Stimulated activated naive CD4-positive, alpha-beta T cell (primary cell): ENCODE data around the gene IFNB1.

ENCODE experiments used
- DNase-seq, 6 experiments: peaks; one replicate each; lab custom pipeline; 2025; lab: John Stamatoyannopoulos, UW

Gene IFNB1

DNA sequence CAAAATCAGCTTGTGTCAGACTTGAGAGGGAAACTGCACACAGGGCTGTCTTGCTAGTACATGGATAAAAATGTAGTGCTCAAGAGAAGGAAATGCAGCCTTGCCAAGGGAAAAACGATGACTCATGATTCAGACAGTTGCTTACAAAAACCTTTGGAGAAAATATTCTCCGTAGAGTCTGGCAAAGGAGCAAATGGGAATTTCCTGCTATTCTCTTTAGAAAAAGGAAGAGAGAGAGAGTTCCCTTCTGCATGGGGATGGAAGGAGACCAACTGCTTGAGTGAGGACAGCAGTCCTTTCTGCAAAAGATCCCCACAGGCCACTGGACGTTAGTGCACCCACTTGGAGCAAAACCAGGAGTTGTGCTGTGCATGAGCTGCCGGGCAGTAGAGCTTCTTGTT is 7.6 kb downstream of the IFNB1 start:
- DNase-seq, result no peak

DNA sequence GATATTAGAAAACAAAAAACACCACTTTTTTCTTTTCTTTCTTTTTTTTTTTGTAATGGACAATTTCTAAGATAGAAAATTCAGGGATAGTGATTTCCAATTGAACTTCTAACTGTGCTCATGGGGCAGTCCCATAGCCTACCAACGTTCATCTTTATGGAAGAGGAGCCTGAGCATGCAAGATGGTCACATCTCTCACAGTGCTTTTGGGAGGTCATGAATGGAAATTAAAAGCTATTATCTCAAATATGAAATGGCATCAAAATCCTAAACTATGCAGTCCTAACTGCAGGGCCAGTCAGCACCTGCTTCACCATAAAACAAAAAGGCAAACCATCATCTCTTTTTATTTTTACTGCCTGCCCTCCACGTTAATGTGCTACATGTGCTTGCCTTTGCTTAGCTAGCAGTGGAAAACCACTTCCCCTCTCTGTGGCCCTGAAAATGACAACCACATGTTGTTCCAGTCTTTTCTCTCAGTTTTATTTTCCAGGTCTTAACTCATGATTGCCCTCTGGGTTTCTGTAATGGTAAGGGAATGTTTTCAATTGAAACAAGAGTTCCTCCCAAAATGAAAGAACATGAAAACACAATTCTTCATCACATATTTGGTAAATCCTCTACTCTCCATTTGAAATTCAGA is 16.7 kb downstream of the IFNB1 start:
- peak in 2 of 6 experiments; percentile 8 to 30 for DNase-seq

DNA sequence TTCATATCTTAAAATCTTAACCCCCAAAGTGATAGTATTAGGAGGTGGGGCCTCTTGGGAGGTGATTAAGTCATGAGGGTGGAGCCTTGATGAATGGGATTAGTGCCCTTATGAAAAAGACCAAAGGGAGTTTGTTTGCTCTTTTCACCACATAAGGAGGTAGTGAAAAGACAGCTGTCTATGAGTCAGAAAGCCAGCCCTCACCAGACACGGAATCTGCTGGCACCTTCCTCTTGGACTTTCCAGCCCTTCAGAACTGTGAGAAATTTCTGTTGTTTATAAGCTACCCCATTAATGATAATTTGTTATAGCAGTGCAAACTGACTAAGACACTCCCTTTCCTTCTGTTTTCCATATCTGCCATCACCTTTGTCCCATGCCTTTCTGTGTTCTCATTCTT is 20.8 kb downstream of the IFNB1 start:
- no peak for DNase-seq

DNA sequence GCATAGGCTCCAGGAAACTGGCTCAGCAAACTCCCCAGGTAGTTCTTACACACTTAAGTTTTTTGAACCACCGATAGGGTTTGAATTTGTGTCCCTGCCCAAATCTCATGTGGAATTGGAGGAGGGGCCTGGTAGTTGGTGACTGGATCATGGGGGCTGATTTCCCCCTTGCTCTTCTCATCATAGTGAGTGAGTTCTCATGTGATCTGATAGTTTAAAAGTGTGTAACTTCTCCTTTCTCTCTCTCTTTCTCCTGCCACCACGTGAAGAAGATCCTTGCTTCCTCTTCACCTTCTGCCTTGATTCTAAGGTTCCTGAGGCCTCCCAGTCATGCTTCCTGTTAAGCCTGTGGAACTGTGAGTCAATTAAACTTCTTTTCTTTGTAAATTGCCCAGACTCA is 23.9 kb downstream of the IFNB1 start:
- no peak for DNase-seq

DNA sequence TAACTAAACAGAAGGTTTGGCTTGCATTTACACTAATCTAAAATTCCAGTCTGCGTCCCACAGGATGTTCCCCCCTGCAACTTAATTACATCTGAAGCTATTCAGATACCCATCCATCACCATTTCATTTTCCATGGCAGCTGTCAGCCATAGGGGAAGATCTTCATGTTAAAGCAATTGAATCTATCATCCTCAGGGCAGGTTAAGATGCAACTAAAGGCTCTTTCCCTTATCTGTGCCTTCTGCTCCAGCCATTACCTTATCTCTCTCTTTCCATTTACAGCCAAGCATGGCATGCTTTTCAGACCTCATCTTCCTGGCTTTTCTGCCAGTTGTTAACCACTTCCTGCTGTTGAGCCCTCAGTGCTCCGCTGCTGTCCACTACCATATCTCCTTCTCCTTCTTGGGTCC is 30.5 kb downstream of the IFNB1 start:
- no peak for DNase-seq

DNA sequence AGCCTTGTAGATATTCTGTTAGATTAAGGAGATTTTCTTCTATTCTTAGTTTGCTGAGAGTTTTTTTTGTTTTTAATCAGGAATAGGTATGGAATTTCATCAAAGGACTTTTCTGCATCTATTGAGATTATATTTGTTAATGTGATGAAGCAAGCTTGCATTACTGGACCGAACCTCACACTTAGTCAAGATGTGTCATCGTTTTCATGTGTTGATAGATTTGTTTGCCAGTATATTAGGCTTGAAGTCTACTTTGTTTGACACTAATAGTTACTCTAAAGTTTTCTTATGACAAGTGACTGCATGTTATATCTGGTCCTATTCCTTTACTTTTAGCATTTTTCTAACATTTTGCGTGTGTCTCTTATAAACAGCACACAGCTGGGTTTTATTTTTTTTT is 33.9 kb downstream of the IFNB1 start:
- no peak for DNase-seq

DNA sequence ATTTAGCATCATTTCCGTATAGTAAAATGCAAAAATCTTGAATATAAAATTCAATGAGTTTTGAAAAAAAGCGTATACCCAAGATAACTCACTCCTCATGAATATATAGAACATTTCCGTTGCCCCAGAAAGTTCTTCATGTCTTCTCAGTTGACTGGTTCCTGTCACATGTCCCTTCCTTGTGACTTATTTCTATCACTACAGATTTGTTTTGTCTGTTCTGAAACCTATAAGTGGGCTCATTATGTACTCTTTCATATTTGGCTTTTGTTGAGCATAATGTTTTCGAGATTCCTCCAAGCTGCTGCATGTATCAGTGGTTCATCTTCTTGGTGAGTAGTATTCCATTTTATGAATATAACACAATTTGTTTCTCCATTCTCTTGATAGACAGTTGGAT is 35.3 kb downstream of the IFNB1 start:
- DNase-seq, result no peak

DNA sequence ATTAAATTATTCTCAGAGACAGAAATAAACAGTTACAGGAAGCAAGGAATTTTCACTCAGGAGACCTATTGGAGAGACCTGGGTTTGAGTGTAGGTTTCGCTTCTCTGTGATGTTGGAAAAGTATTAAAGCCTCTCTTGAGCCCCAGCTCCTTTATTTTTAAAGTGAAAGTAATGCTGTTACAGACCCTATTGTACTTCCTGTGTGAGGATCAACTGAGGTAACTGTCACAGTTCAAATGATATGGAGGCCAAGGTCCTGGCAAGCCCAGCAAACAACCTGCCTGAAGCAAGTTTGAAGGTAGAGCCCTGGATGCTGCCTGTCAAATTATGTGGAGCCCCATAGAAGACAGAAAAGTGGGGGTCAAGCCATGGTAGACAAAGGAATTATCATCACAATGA is 38.4 kb downstream of the IFNB1 start:
- DNase-seq, result peak in 1 of 6 experiments; percentile 5

DNA sequence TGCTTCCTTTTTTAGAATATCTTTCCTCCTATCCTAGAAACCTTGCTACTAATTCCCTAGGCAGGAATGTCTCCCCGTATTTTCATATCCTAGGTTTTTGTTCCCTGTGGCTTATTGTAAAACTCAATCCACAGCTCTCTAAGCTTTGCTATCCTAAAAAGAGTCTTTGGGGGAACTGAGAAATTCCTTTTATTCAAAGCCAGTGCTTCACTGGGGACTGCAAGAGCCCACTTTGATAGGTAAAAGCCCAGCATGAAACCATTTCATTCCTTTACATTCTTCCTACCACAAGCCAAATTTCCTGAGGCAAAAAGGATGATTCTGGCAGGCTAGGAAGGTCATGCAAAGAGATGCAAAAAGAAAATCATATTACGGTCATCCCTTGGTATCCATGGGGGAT is 40.5 kb downstream of the IFNB1 start:
- DNase-seq, result no peak

DNA sequence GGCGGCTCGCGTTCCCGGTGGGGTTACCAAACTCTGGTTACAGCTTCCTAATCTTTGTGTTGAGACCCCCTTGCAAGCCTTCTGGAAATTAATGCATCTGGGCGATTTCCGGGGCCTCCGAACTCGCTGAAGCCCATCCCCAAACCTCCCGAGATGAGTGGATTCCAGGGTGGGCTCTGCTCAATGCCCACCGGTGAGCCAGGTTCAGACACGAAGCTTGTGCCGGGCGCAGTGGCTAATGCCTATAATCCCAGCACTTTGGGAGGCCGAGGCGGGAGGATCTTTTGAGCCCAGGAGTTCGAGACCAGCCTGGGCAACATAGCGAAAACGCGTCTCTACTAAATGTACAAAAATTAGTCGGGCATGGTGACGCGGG is 45.9 kb downstream of the IFNB1 start:
- no peak for DNase-seq

DNA sequence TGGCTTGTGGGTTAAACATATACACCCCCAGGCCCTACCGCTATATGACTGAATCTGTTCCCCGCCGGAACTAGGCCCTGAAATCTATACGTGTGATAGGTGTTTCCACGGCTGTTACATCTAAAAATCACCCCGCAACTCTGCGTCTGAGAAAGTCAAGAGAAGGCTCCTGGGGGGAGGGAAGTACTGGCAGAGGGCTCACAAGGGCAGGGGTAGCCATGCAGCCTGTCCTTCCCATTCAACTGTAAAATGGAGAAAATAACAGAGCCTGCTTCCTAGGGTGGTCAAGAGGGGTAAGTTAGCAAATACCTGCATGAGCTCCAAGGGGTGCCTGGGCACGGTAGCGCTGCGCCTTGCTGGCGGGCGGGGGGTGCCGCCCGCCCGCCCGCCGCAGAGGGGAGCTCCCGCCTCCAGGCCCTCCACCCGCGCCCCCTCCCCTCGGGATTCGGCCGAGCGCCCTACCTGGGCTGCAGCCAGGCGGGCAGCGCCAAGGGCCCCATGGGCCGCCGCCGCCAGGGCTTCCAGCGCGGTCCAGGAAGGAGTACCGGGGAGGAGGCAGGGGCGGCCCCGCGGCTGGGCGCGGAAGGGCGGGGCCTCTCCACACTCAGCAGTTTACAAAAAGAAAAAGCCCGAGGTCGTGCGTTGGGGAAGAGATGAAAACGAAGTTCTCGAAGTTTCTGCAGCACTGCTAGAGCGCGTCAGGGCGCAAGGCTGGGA is 46.5 kb downstream of the IFNB1 start, which contains the start of gene HACD4:
TSS of gene HACD4 (minus strand) at position 550 of the 717 bp plus-strand sequence. CDS start at position 500, 50 bp downstream.
- DNase-seq, result peak; percentile 36 to 80 (median 64)

DNA sequence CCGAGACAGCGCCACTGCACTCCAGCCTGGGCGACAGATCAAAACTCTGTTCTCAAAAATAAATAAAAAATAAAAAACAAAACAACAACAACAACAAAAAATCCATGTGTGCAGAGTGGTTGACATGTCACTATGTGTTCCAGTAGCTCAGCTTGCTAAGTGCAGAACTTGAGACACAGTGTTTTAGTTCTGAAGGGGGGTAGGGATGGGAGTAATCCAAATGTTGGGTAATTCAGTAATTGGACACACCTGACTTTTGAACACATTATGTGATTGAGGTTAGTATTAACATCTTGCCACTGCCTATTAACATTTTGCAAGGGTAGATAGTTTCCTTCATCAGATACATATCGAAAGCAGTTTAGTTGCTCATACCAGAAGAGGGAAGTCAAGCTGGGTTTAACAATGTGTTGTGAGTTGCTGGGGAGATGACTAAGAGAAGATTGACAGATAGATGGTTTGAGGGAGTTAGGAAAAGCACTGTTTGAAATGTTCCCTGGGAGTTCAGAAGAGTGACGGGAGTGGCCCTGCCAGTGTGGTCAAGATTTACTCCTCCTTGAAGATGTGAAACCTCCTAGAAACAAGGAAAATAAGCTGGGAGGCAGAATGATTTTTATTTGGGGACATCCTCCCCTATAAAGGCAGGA is 47.2 kb downstream of the IFNB1 start:
- peak in 2 of 6 experiments; percentile 17 to 41 for DNase-seq

DNA sequence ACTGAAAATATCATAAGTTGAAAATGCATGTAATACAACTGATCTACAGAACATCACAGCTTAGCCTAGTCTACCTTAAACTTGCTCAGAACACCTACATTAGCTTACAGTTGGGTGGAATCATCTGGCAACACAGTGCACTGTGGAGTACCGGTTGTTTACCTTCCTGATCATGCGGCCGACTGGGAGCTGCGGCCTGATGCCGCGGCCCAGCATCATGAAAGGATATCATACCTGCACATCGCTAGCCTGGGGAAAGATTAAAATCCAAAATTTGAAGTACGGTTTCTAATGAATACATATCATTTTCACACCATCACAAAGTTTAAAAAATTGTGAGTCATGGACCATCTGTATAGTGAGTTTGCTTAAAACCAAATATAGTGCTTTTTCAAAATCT is 48.1 kb downstream of the IFNB1 start:
- no peak for DNase-seq

DNA sequence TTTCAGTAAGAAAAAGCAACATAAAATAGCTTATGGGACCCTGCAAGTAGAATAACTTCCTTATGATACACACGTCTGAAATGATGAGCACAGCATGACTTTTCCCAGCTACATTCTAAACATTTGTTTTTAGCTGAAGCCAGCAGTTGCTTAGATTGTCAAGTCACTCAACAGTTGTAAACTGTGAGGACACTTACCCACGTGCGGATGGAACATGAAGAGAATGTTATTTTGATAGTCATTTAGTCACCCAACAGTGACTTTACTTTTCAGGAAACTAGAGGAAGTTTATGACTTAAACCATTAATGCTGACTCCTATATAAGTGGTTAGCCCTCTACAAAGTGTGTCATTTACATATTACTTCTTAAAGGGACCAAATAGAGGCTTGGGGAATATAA is 49.3 kb downstream of the IFNB1 start:
- DNase-seq, result no peak

DNA sequence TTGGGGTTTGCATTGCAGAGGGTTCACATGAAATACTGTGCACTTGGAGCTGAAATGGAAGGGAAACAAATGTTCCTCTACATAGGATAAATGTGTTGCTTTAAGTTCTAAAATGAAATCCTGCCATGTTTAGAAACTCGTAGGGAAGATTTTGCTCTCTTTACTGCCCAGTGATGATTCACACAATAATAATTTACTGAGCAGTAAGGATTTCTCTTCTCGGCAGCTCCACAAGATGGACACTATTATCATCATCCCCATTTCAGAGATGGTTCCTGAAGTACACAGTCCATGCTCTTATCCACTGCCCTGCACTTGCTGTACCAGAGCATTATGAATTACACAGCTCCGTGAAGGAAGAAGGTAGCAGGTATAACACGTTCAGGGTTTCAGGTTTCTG is 50.4 kb downstream of the IFNB1 start:
- no peak for DNase-seq
